HCT116 (cell line): ENCODE measurements around the gene FHOD3. TPM values are rescaled to one million over a fixed set of nuclear protein-coding genes. Genes with fewer than 3 reads are reported as not detected.

Source experiments
- ATAC-seq: fragments of 200-7000 bp; cut with Tn5 transposase; 2 replicates; pipeline ENCODE4 v1.9.1; 2020; ENCODE audit warnings: mild to moderate bottlenecking, moderate library complexity
- BruUV-seq: library from RNA; stranded (reverse); fragments of 400-500 nt; replicated peaks from 2 replicates; lab custom pipeline; 2021; lab: Mats Ljungman, UMichigan
- CTCF ChIA-PET: fragments of 300-600 bp; sonication (Branson Sonifier 250); formaldehyde crosslinking; loops from one replicate; lab custom pipeline; 2021; ENCODE audit warnings: antibody characterized with exemption; lab: Charles Lee
- POLR2A ChIA-PET: fragments of 300-600, 350-600 bp; sonication (Branson Sonifier 250); formaldehyde crosslinking; loops from one replicate; lab custom pipeline; 2021; ENCODE audit warnings: antibody characterized with exemption; lab: Charles Lee
- RAD21 ChIA-PET, 2 experiments: fragments of 300-600 bp; sonication (Branson Sonifier 250); formaldehyde crosslinking; loops; one replicate each; lab custom pipeline; 2023; ENCODE audit warnings: low total read pairs in 2 of 2; ENCODE audit not compliant: uncharacterized antibody in 2 of 2, unreplicated experiment in 2 of 2, low non-redundant PET in 1 of 2; lab: Charles Lee
- DNase-seq: peaks from one replicate; pipeline ENCODE4 v3.0.0-alpha.2; 2010; ENCODE audit warnings: low read depth, low spot score
- H2AFZ ChIP-seq: fragments of 200-600 bp; shearing (Covaris generic), sonication (generic); 2 replicates; pipeline ENCODE4 v1.6.1; 2017; ENCODE audit warnings: low read depth, mixed run types, mixed read lengths, antibody characterized with exemption, low read length; ENCODE audit not compliant: poor library complexity, severe bottlenecking
- H3K27ac ChIP-seq: 2 replicates; pipeline ENCODE4 v1.5.1; 2012; ENCODE audit warnings: low read depth, low read length
- H3K27me3 ChIP-seq: fragments of 200-600 bp; sonication (generic); 2 replicates; pipeline ENCODE4 v1.6.1; 2016; ENCODE audit warnings: mixed run types, low read length, mixed read lengths; ENCODE audit not compliant: insufficient read depth
- H3K36me3 ChIP-seq, 2 experiments: fragments of 200-500 bp in 1 of 2; fragments of 200-600 bp in 1 of 2; sonication (Bioruptor generic) in 1 of 2; sonication (generic) in 1 of 2; 2 replicates each; pipeline versions ENCODE4 v1.5.1 to v1.6.1; 2014 to 2016; ENCODE audit warnings: low read length in 2 of 2, inconsistent platforms in 1 of 2, mixed read lengths in 1 of 2, mixed run types in 1 of 2; ENCODE audit not compliant: insufficient read depth in 2 of 2, control insufficient read depth in 1 of 2
- H3K4me1 ChIP-seq, 2 experiments: fragments of 200-600 bp in 1 of 2; sonication (generic) in 1 of 2; 2 replicates each; pipeline versions ENCODE4 v1.5.1 to v1.6.1; 2012 to 2017; ENCODE audit warnings: low read length in 2 of 2, inconsistent platforms in 1 of 2, mild to moderate bottlenecking in 1 of 2, mixed read lengths in 1 of 2, mixed run types in 1 of 2, moderate library complexity in 1 of 2; ENCODE audit not compliant: insufficient read depth in 2 of 2, control insufficient read depth in 1 of 2
- H3K4me2 ChIP-seq: fragments of 200-600 bp; sonication (generic); 2 replicates; pipeline ENCODE4 v1.6.1; 2017; ENCODE audit warnings: mixed run types, low read length, mixed read lengths
- H3K4me3 ChIP-seq, 2 experiments: fragments of 200-600 bp in 1 of 2; sonication (generic) in 1 of 2; replicated peaks in 1 of 2; 2 replicates each; pipeline ENCODE4 v1.5.1; 2011 to 2016; ENCODE audit warnings: low read length in 2 of 2, control low read depth in 1 of 2, low read depth in 1 of 2, mild to moderate bottlenecking in 1 of 2, mixed read lengths in 1 of 2, mixed run types in 1 of 2
- H3K79me2 ChIP-seq: fragments of 200-600 bp; sonication (generic); 2 replicates; pipeline ENCODE4 v1.6.1; 2017; ENCODE audit warnings: mild to moderate bottlenecking, mixed run types, low read length, moderate library complexity, mixed read lengths; ENCODE audit not compliant: insufficient read depth
- H3K9ac ChIP-seq: fragments of 200-600 bp; sonication (generic); 2 replicates; pipeline ENCODE4 v1.6.1; 2016; ENCODE audit warnings: low read length, mixed read lengths
- H3K9me2 ChIP-seq: fragments of 200-600 bp; sonication (generic), shearing (Covaris generic); 2 replicates; pipeline ENCODE4 v1.6.1; 2017; ENCODE audit warnings: mixed run types, mild to moderate bottlenecking, moderate library complexity; ENCODE audit not compliant: insufficient read depth
- H3K9me3 ChIP-seq, 2 experiments: fragments of 200-500 bp in 1 of 2; fragments of 200-600 bp in 1 of 2; sonication (Bioruptor generic) in 1 of 2; sonication (generic) in 1 of 2; 2 replicates each; pipeline ENCODE4 v1.6.1; 2014 to 2017; ENCODE audit warnings: low read length in 2 of 2, mixed read lengths in 2 of 2, inconsistent platforms in 1 of 2, low read depth in 1 of 2, mild to moderate bottlenecking in 1 of 2, mixed run types in 1 of 2, moderate library complexity in 1 of 2; ENCODE audit not compliant: control insufficient read depth in 1 of 2, insufficient read depth in 1 of 2
- H4K20me1 ChIP-seq: fragments of 200-600 bp; sonication (generic), shearing (Covaris generic); 2 replicates; pipeline ENCODE4 v1.6.1; 2017; ENCODE audit warnings: mixed run types, mild to moderate bottlenecking, moderate library complexity; ENCODE audit not compliant: insufficient read depth
- ATF3 ChIP-seq: IDR thresholded peaks from 2 replicates; pipeline ENCODE4 v1.6.1; 2012
- CBX3 ChIP-seq: IDR thresholded peaks from 2 replicates; pipeline ENCODE4 v1.6.1; 2012; ENCODE audit warnings: low read depth
- CTCF ChIP-seq, 3 experiments: fragments of 200-600 bp in 1 of 3; sonication (generic) in 1 of 3; IDR thresholded peaks in 2 of 3; conservative IDR thresholded peaks in 1 of 3; 2 replicates each; pipeline ENCODE4 v1.5.1; 2012 to 2017; ENCODE audit warnings: low read depth in 2 of 3, low read length in 2 of 3, antibody characterized with exemption in 1 of 3, borderline replicate concordance in 1 of 3, control low read depth in 1 of 3, mild to moderate bottlenecking in 1 of 3, mixed read lengths in 1 of 3, mixed run types in 1 of 3, moderate library complexity in 1 of 3; ENCODE audit not compliant: insufficient read depth in 1 of 3
- EGR1 ChIP-seq: IDR thresholded peaks from 2 replicates; pipeline ENCODE4 v1.6.1; 2012; ENCODE audit warnings: low read depth
- ELF1 ChIP-seq: IDR thresholded peaks from 2 replicates; pipeline ENCODE4 v1.6.1; 2012; ENCODE audit warnings: low read depth, borderline replicate concordance
- EZH2phosphoT487 ChIP-seq: fragments of 200-600 bp; IDR thresholded peaks from 2 replicates; pipeline ENCODE4 v1.6.1; 2018; ENCODE audit warnings: antibody characterized with exemption, borderline replicate concordance
- JUND ChIP-seq: IDR thresholded peaks from 2 replicates; pipeline ENCODE4 v1.6.1; 2012
- MAX ChIP-seq: IDR thresholded peaks from 2 replicates; pipeline ENCODE4 v1.6.1; 2012
- POLR2A ChIP-seq: IDR thresholded peaks from 2 replicates; pipeline ENCODE4 v1.7.0; 2011; ENCODE audit warnings: borderline replicate concordance; ENCODE audit not compliant: insufficient read depth, insufficient read length; ENCODE audit errors: extremely low read depth
- POLR2AphosphoS5 ChIP-seq: IDR thresholded peaks from 2 replicates; pipeline ENCODE4 v1.6.1; 2011; ENCODE audit warnings: mild to moderate bottlenecking, low read depth, low read length, moderate library complexity
- RAD21 ChIP-seq: IDR thresholded peaks from 2 replicates; pipeline ENCODE4 v1.6.1; 2012; ENCODE audit warnings: low read depth, mild to moderate bottlenecking
- REST ChIP-seq: IDR thresholded peaks from 2 replicates; pipeline ENCODE4 v1.6.1; 2012; ENCODE audit warnings: low read depth
- SIN3A ChIP-seq: IDR thresholded peaks from 2 replicates; pipeline ENCODE4 v1.6.1; 2012; ENCODE audit warnings: low read depth
- SP1 ChIP-seq: IDR thresholded peaks from 2 replicates; pipeline ENCODE4 v1.6.1; 2012; ENCODE audit warnings: low read depth
- TCF7L2 ChIP-seq: IDR thresholded peaks from 2 replicates; pipeline ENCODE4 v1.7.0; 2011; ENCODE audit warnings: borderline replicate concordance, inconsistent platforms; ENCODE audit not compliant: insufficient read depth, insufficient read length; ENCODE audit errors: extremely low read depth
- YY1 ChIP-seq: IDR thresholded peaks from 2 replicates; pipeline ENCODE4 v1.6.1; 2011; ENCODE audit warnings: low read length, low read depth, moderate library complexity, mild to moderate bottlenecking; ENCODE audit not compliant: insufficient replicate concordance; ENCODE audit errors: extremely low read depth
- ZBTB33 ChIP-seq: IDR thresholded peaks from 2 replicates; pipeline ENCODE4 v1.6.1; 2011; ENCODE audit warnings: mild to moderate bottlenecking, low read length, moderate library complexity; ENCODE audit not compliant: insufficient replicate concordance; ENCODE audit errors: extremely low read depth
- ZFX ChIP-seq: fragments of 450-650 bp; IDR thresholded peaks from 2 replicates; pipeline ENCODE4 v1.6.1; 2017
- intact Hi-C: fragments of 100-400 bp; cut with micrococcal nuclease; formaldehyde crosslinking; loops from 2 replicates; pipeline ENCODE4 v1.10.0; 2022
- total RNA-seq: library from RNA; stranded (reverse); gene quantifications from one replicate; pipeline ENCODE4 v1.2.1, GENCODE V29; 2021; ENCODE audit not compliant: unreplicated experiment

FHOD3 gene
- total RNA-seq, 1 experiment from 2014 or later, result 4.0 TPM

- peaks cover 7% of the 10 kb centered on the region; the same call in 1 of the 2 replicates for H3K27me3 ChIP-seq
- no peak overlapping the region for H3K27ac ChIP-seq
- ChIA-PET POLR2A (no interaction called here), CTCF (no interaction called here), RAD21 (no interaction called here)
- H2AFZ ChIP-seq, result no peak overlapping the region
- H4K20me1 ChIP-seq, result no peaks in the 10 kb centered on the region
- no peaks in the 10 kb centered on the region for H3K9me2 ChIP-seq
- ATAC-seq (no peak), DNase-seq (no peak)
- BruUV-seq, result no TSS peak
- H3K4me1 ChIP-seq, result no peaks in the 10 kb centered on the region
- no peak overlapping the region for H3K4me2 ChIP-seq
- H3K79me2 ChIP-seq, result no peaks in the 10 kb centered on the region
- H3K36me3 ChIP-seq, result no peaks in the 10 kb centered on the region
- intact Hi-C loops, result no loop called here
- H3K9ac ChIP-seq, result no peak overlapping the region
- TF ChIP-seq YY1, result no peak
- TF ChIP-seq REST, result no peak
- no peak for TF ChIP-seq POLR2AphosphoS5
- no peak for TF ChIP-seq SP1
- no peak for TF ChIP-seq ELF1
- TF ChIP-seq ZFX, result no peak
- TF ChIP-seq ATF3, result no peak
- no peak for TF ChIP-seq SIN3A
- no peak for TF ChIP-seq ZBTB33
- TF ChIP-seq CTCF (IDR thresholded peaks at IDR 0.05 in 2 of 3, conservative IDR thresholded peaks at IDR 0.05 in 1 of 3; ENCODE audit: borderline replicate concordance in 1 of 3, insufficient read depth in 1 of 3, low read depth in 2 of 3, low read length in 2 of 3), result no peak
- no peak for TF ChIP-seq MAX
- no peak for TF ChIP-seq TCF7L2
- TF ChIP-seq EZH2phosphoT487, result no peak
- no peak for TF ChIP-seq JUND
- no peak for TF ChIP-seq CBX3
- no peak for TF ChIP-seq EGR1
- no peak for TF ChIP-seq RAD21
- TF ChIP-seq POLR2A, result no peak
- no peak overlapping the region for H3K4me3 ChIP-seq
- H3K9me3 ChIP-seq, result no peaks in the 10 kb centered on the region
Observed at GRCh38 chr18:36652503-36652902, 355.0 kb downstream of the FHOD3 start.
